ENCODE results near the gene SWAP70.
"Not testable (repeated sequence)": the region's sequence is repeated elsewhere in the genome, so short reads cannot be mapped to it uniquely, and the experiment has no call there.

Gene SWAP70

DNA sequence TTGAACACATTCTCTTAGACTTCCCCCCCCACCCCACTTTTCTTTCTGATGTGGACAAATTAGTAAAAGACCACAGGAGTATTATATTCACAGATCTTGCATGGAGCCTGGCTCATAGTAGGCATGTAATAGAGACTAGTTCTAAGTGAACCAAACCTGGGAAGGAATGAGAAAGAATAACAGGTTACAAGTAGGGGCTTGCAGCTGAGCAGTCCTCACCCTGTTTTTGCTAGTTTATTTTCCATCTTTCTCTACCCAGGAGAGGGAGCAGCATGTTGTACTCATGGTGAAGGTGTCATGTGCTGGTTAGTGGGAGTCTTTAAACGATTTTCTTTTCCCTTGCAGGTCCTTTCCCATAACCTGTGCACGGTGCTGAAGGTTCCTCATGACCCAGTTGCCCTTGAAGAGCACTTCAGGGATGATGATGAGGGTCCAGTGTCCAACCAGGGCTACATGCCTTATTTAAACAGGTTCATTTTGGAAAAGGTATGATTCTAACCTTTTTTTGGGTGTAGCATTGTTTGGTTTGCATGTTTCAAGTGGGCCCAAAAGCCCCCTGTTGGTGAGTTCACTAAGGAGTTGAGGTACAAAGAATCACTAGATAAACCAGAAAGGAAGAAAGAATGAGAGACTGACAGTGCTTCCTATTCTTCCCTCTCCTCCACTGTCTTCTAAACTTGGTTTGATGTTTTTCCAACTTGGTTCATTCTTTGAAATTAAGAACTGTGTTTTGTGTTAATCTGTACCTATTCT, 30.1 kb downstream of the SWAP70 start:
- DNase-seq: no peak

DNA sequence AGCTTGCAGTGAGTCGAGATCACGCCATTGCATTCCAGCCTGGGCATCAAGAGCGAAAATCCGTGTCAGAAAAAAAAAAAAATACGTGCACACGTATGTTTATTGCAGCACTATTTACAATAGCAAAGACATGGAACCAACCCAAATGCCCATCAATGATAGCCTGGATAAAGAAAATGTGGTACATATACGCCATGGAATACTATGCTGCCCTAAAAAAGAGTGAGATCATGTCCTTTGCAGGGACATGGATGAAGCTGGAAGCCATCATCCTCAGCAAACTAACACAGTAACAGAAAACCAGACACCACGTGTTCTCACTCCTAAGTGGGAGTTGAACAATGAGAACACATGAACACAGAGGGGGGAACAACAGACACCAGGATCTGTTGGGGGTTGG, 31.4 kb downstream of the SWAP70 start:
- not testable (repeated sequence) for DNase-seq

DNA sequence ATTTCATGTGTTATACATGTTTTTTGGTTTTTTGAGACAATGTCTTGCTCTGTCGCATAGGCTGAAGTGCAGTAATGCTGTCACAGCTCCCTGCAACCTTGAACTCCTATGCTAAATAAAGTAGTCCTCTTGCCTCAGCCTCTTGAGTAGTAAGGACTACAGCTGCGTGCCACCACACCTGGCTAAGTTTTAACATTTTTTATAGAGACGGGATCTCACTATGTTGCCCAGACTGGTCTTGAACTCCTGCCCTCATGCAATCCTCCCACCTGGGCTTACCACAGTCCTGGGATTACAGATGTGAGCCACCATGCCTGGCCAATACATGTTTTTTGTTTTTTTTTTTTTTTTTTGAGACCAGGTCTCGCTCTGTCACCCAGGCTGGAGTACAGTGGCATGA, 33.9 kb downstream of the SWAP70 start:
- DNase-seq: no peak

DNA sequence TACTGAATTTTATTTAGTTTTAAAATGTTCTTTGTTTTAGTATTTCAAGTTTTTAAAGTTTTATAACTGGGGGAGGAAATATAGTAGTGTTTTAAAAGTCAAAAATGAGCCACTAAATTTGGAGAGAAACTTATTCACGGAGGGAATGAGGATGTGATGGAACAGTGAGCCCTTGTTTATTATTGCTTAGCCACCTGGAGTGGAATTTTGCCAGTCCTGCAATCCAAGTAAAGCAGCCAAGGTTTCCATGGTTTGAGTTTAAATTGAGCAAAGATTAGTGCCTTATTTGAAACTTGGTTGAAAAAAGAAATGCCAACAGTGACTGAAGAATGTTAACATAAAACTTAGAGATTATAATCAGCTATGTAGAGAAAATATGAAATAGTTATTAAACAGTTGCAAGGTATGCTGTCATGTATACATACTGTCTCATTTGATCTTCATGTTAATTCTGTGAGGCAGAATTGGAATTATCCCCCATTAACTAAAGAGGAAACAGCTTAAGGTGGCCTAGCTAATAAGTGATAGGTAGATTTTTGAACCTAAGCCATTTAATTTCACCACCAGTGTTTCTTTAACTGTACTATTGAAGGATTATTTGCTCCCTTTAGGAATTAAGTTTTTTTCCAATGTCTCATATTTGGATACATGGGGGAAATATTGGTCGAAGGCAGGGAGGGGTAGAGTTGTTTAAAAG, 36.4 kb downstream of the SWAP70 start:
- DNase-seq: no peak

DNA sequence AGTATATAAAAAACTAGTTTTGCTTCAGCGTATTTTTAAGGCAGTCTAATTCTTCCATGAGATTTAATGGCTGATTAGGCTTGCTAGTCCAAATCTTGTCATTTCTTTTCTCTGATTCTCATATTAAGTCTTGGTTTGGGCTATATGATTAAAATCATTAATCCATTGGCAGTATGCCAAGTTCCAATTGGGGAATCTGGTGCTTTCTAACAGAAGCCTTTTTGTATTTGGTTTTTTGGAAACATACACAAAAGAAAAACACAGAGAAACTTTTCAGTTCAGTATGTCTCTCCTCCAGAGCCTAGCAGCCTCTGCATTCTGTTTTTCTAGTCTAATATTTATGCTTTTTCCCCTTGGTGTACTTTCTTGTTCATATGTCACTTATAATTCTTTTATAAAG, 37.9 kb downstream of the SWAP70 start:
- DNase-seq: no peak

DNA sequence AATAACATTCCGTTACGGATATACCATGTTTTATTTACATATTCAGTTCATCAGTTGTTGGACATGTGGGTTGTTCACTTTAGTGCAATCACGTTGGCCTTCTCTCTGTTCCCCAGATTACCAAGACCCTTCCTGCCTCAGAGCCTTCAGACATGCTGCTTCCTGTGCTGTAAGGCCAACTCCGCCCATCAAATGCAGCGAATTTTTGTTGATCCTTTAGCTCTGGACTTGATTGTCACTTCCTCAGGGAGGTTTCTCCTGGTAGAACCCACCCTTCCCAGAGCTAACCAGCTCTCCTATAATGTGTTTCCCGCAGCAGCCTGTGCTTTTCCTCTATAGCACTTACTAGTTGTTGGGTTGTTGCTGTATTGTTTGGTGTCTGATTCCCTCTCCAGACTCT, 39.4 kb downstream of the SWAP70 start:
- no peak for DNase-seq

DNA sequence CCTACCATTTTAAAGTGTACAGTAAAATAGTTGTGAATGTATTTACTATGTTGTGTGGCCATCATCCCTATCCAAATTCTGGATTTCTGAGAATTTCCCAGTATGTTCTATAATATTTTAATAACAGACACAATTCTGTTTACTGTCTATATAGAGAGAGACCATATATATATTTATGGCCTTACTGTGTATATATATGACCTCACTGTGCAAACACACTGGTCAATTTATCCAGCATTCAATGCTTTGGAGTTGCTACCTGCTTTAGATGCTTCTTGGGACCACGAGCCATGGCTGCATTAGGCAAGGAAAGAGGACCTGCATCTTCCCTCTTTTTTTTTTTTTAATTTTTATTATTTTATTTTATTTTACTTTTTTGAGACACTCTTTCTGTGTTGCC, 40.2 kb downstream of the SWAP70 start:
- no peak for DNase-seq

DNA sequence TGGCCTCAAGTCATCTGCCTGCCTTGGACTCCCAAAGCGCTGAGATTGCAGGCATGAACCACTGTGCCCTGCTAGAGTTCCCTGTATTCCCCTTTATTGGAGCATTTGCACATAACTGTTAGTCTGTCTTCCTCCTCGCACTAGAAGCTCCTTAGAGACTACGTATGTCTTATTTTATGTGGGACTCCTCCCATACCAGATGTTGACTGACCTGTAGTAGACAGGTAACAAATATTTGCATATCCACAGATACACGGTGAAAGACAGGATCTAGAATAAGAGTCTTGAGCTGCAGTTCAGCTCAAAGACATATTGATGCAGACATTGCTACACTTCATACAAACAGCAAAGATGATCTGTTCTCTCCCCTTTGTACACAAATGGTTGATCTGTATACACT, 40.7 kb downstream of the SWAP70 start:
- DNase-seq: no peak

DNA sequence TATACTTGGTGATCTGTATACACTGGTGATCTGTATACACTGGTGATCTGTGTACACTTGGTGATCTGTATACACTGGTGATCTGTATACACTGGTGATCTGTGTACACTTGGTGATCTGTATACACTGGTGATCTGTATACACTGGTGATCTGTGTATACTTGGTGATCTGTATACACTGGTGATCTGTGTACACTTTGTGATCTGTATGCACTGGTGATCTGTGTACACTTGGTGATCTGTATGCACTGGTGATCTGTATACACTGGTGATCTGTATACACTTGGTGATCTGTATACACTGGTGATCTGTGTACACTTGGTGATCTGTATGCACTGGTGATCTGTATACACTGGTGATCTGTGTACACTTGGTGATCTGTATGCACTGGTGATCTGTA, 41.5 kb downstream of the SWAP70 start:
- DNase-seq: not testable (repeated sequence)

DNA sequence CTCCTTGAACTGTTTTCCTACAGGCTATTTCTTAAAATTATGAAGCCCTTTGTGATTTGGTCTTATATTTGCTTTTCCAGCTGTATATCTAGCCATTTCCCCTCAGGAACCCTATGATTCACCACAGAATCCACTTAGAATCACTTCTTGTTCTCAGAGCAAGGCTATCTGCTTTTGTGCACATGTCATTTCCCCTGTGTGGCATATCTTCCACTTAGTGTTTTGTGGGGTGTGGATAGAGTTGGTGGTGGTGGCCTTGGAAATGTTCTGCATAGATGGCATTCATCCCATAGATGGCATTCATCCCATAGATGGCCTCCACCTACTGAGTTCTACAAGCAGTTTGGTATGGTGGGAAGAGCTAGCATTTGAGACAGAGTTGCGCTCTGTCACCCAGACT, 44.7 kb downstream of the SWAP70 start:
- no peak for DNase-seq

DNA sequence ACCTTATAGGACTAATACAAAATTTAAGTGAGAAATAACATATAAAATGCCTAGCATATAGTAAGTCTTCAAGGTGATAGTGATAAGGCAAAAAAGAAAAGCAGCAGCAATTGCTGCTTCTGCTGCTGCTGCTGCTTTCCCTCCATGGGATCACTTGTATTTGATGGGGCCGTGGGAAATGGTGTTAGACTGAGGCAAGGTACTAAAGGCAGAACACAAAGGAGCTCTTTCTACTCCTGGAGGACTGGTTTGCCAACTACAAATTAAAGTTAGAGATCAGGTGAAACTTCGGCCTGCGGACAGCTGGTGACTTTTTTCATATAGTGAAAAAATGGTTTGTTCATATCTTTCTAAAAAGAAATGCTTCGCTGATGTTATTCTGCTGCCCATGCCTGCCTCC, 46.3 kb downstream of the SWAP70 start:
- no peak for DNase-seq

DNA sequence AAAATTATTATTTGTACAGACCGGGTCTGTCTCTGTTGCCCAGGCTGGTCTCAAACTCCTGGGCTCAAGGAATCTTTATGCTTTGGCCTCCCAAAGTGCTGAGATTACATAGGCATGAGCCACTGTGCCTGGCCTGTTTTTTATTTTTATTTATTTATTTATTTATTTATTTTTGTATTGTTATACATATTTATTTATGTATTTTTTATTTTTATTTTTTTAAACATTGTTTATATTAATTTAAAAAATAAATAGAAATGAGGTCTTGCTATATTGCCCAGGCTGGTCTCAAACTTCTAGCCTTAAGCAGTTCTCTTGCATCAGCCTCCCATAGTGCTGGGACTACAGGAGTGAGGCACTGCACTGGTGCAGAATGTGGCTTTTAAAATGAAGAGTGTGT, 47.0 kb downstream of the SWAP70 start:
- no peak for DNase-seq

DNA sequence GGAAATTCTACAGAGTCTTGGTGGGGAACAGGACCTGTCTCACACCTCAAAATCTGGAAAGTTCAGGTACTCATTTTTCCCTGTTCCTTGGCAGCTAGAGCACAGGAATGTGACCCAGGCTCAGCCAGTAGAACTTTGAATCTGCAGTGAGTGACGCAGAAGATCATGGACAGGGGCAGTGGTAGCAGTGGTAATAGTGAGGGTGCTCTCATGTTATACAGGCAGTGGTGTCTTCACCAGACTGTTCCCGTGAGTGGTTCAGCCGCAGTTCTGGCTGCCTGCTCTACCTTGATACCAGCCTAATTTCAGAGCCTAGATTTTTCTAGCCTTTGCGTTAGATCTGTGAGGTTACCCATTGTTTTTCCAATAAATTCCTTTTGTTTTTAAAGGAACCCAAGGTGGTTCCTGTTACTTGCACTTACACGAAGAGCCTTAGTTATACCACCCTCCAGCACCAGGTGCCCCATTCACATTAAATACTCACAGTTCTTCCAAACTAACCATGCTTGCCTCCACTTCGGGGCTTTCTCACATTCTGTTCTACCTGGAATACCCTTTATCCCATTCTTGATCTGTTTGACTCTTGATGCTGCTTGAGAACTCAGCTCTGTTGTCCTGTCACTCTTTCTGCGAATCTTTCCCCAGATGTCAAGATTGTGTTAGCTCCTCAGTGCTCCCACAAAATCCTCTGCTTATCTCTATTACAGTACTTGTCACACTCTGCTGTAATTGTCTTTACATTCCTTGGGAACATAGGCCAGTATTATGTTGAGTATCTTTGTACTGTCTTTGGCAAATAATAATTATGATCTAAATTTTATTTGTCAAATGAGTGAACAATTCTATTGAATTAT, 47.8 kb downstream of the SWAP70 start:
- DNase-seq: no peak

DNA sequence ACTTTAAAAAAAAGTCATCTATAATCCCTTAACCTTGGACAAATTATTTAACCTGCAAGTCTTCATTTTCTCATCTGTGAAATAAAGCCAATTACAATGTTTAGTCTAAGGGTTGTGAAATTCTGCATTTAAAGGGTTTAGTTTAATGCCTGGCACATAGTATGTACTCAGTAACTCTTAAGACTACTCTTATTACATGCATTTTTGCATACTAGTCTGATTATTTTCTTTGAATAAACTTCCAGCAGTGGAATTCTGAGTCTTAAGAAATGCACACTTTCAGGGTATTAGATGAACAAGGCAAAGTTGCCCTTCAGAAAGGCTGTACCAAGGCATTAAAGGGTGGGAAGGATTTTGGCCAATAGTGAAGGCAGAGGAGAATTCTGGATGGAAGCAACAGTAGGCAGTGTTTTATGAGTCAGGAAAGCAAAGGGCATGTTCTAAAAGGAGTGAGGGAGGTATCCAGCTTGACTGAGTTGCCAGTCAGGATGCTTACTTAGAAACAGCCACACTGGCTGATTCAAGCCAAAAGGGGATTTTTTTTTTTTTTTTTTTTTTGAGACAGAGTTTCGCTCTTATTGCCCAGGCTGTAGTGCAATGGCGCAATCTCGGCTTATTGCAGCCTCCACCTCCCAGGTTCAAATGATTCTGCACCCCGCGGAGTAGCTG, 50.5 kb downstream of the SWAP70 start:
- no peak for DNase-seq

DNA sequence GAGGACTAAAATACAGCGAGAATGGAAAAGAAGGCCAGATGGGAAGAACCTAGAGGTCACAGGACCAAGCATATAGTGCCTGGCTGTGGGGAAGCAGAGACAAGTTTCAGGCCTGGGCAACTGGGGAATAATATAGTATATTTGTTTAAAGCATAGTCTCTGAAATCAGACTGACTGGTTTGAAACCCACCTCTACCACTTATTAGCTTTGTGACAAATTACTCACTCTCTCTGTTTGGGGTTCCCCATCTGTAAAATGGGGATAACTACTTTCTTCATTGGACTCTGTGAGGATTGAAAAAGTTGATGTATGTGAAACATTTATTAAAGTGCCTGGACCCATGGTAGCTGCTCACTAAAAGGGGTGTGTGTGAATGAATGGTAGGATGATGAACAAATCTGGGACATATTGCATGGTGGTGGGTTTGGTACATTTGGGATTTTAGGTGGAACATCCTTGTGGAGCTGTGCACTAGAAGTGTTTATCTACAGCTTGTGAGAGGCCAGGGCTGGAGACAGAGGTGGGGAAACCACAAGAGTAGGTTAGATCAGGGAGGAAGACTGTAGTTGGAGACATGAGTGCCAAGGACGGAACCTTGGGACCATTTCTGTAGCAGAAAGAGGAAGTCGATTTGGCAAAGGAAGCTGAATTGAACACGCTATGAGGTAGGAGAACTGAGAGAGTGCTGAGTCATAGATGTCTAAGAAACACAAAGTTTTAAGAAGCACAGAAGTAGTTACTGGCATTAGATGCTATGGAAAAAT, 52.6 kb downstream of the SWAP70 start:
- DNase-seq: no peak

DNA sequence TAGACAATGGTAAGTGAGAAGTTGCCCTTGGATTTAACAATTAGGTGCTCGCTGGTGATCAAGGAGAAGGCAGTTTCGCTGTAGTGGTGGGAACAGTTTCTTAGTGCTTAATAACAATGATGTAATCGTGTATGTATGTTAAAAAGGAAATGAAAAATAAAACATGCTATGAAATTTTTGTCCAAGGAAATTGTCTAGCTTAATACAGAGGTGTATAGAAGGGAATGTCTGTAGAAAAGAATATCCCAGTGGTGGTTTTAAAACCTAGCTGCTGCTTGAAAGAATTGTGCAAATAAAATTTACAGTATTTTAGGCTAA, 53.1 kb downstream of the SWAP70 start:
- DNase-seq: no peak

DNA sequence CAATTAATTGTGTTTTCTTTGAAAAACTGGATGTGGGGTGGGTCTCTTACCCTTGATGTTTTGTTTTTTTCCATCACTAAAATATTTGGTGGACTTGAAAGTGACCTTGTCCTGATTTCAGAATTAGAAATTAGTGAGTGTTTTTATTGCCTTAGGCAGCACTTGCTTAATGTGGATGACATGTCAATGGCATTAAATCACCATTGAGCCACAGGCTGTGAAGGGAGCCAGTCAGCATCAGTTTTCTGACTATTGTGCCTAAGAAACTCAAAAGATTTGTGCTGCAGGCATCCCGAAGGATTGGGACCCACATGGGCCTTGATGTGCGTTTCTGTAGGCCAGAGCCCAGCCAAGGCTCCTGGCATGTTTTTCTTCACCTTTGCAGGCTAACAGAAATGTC, 53.8 kb downstream of the SWAP70 start:
- no peak for DNase-seq

DNA sequence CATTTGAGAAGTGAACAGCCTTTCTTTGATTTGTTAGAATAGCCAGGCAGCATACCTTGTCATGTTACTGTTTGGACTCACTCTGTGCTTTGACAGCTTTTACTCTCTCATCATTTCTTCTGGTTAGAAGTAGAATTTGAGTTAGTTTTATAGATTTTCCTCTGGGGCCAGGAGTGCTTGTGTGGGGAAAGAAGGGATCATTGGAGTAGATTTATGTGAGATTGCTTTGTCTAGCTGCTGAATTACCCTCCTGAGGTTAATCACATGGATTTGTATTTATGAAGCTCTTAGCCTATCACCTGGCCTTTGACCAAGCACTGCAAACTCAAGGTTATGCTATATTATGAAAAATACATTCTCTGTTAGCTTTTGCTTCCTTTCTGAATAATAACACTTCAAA, 54.3 kb downstream of the SWAP70 start:
- DNase-seq: no peak

DNA sequence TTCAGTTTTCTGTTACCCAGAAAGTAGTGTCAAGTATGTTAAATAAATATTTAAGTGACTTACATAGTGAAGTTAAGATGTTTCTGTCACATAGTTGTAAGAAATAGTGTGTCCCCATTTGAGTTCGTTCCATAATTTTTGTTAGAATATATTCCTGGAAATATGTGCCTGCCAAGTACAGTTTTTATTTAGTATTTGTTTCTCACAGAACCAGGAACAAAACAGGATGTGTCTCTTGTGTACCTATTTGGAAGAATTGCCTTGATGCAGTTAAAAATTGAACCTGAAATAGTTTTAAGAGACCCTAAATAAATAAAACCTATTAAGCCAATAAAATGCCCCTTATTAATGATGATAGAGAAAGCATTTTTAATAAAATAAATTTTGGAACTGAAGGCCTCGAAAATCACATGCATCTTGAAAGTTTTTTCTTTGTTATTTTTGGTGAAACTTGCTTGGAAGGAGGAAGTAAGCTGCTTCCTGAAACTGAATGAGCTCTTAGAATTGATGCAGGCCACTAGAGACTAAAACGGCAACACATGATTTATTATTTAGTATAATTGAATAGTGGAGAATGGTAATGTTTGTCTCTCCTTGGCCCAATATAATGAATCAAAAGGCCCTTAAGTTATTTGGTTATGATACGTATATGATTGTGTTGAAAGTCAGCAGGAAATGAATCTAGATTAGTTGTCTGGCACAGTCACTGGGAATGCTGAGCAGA, 55.9 kb downstream of the SWAP70 start:
- no peak for DNase-seq

DNA sequence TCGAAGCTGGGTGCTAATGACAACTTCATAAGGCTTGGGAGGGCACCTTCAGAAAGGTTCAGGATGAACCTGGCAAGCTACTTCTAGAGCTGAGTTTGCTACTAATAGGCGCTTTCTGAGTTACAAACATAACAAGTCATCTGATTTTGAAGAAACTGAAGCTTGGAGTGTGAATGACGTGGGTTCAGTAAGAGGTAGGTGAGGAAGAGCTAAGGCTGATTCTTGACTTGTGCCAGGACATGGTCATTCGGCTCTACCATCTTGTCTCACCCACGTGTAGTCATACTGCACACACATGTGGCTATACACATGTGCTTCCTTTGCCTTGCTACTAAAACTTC, 56.4 kb downstream of the SWAP70 start:
- no peak for DNase-seq

DNA sequence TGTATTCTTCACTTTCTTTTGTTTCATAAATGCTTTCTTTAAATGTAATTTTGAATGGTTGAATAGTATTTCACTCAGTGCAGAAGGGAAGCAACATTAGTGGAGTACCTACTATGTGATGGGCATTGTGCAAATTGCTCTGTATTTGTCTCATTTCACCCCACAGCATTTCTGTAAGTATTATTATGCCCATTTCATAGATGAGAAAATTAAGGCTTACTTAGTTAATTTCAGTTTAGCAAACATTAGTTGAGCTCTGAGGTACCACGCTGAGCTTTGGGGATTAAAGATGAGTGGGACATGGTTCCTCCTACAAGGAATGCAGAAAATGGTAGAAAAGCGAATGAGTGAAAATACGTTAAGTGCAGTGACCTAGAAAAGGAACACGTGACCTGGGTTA, 58.1 kb downstream of the SWAP70 start:
- no peak for DNase-seq

DNA sequence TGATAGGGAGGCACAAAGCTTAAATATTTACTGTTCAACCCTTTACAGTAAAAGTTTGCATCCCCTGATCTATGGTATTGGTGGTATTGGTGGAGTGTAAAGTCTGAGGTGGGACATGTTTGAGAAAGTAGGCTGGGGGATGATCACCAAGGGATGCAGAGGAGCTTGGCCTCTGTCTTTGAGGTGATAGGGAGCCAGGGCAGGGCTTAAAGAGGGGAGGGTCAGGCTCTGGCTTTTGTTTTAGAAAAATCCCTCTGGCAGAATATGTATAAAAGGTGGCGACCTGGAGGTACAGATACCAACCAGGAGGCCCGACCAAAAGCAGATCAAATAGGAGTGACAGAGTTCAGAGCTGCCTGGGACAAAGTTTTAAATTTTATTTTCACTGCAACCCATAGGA, 59.0 kb downstream of the SWAP70 start:
- no peak for DNase-seq
